Astrocyte (in vitro differentiated cells and primary cell): ENCODE results near the gene GPER1. TPM values are rescaled to one million over a fixed set of nuclear protein-coding genes. Genes with fewer than 3 reads are reported as not detected.

Experiments
- DNase-seq: peaks from one replicate; pipeline ENCODE4 v3.0.0-alpha.2; 2010; ENCODE audit warnings: low read depth
- FAIRE-seq: peaks from 2 replicates; lab custom pipeline; 2011; peaks lifted over from hg19 to GRCh38; lab: Jason Lieb, UNC
- H2AFZ ChIP-seq: 2 replicates; pipeline ENCODE4 v1.6.0; 2012; ENCODE audit warnings: low read depth, low read length, inconsistent platforms
- H3K27ac ChIP-seq: 2 replicates; pipeline ENCODE4 v1.5.1; 2011; ENCODE audit warnings: low read depth, low read length, inconsistent platforms
- H3K27me3 ChIP-seq: 2 replicates; pipeline ENCODE4 v1.6.0; 2011; ENCODE audit warnings: low read length, inconsistent platforms; ENCODE audit not compliant: insufficient read depth
- H3K36me3 ChIP-seq: 2 replicates; pipeline ENCODE4 v1.5.1; 2011; ENCODE audit warnings: low read length, inconsistent platforms; ENCODE audit not compliant: insufficient read depth
- H3K4me1 ChIP-seq: 2 replicates; pipeline ENCODE4 v1.5.1; 2011; ENCODE audit warnings: low read length, inconsistent platforms; ENCODE audit not compliant: insufficient read depth
- H3K4me2 ChIP-seq: 2 replicates; pipeline ENCODE4 v1.6.0; 2012; ENCODE audit warnings: low read length, inconsistent platforms
- H3K4me3 ChIP-seq: 2 replicates; pipeline ENCODE4 v1.5.1; 2011; ENCODE audit warnings: low read depth, mild to moderate bottlenecking, low read length, inconsistent platforms; ENCODE audit not compliant: insufficient read depth
- H3K79me2 ChIP-seq: 2 replicates; pipeline ENCODE4 v1.6.0; 2012; ENCODE audit warnings: mild to moderate bottlenecking, low read length, inconsistent platforms; ENCODE audit not compliant: insufficient read depth
- H3K9ac ChIP-seq: 2 replicates; pipeline ENCODE4 v1.6.0; 2012; ENCODE audit warnings: mild to moderate bottlenecking, low read length, inconsistent platforms
- H3K9me3 ChIP-seq: 2 replicates; pipeline ENCODE4 v1.5.1; 2012; ENCODE audit warnings: low read depth, mild to moderate bottlenecking, low read length, inconsistent platforms; ENCODE audit not compliant: insufficient read depth
- H4K20me1 ChIP-seq: 2 replicates; pipeline ENCODE4 v1.6.0; 2012; ENCODE audit warnings: low read length, inconsistent platforms; ENCODE audit not compliant: insufficient read depth
- H3K27ac Mint-ChIP-seq: one replicate; pipeline ENCODE4 v1.8.0; 2021; ENCODE audit warnings: mild to moderate bottlenecking, mixed read lengths; ENCODE audit not compliant: unreplicated experiment
- H3K27me3 Mint-ChIP-seq: one replicate; pipeline ENCODE4 v1.8.0; 2021; ENCODE audit warnings: low read depth, mixed read lengths; ENCODE audit not compliant: unreplicated experiment
- H3K36me3 Mint-ChIP-seq: one replicate; pipeline ENCODE4 v1.8.0; 2021; ENCODE audit warnings: low read depth, mixed read lengths; ENCODE audit not compliant: unreplicated experiment
- H3K4me1 Mint-ChIP-seq: one replicate; pipeline ENCODE4 v1.8.0; 2021; ENCODE audit warnings: low read depth, mixed read lengths; ENCODE audit not compliant: unreplicated experiment
- H3K4me3 Mint-ChIP-seq: one replicate; pipeline ENCODE4 v1.8.0; 2021; ENCODE audit warnings: mild to moderate bottlenecking, moderate library complexity, mixed read lengths; ENCODE audit not compliant: unreplicated experiment
- H3K9me3 Mint-ChIP-seq: one replicate; pipeline ENCODE4 v1.8.0; 2021; ENCODE audit warnings: mild to moderate bottlenecking, mixed read lengths; ENCODE audit not compliant: unreplicated experiment
- EZH2 ChIP-seq: IDR thresholded peaks from 2 replicates; pipeline ENCODE4 v1.6.1; 2012; ENCODE audit warnings: mild to moderate bottlenecking, low read length, inconsistent platforms; ENCODE audit not compliant: insufficient read depth
- total RNA-seq: library from RNA; stranded (reverse); gene quantifications from 2 replicates; pipeline ENCODE4 v1.2.1, GENCODE V29; 2021
- TF ChIP-seq, protein P1 (sequence below): IDR thresholded peaks from 2 replicates; pipeline ENCODE4 v1.5.1; 2011; ENCODE audit warnings: low read depth, mild to moderate bottlenecking, inconsistent platforms, low read length, moderate library complexity; ENCODE audit not compliant: insufficient read depth

Gene GPER1
- total RNA-seq, 1 donor from 2014 or later = 17.4 TPM

DNA sequence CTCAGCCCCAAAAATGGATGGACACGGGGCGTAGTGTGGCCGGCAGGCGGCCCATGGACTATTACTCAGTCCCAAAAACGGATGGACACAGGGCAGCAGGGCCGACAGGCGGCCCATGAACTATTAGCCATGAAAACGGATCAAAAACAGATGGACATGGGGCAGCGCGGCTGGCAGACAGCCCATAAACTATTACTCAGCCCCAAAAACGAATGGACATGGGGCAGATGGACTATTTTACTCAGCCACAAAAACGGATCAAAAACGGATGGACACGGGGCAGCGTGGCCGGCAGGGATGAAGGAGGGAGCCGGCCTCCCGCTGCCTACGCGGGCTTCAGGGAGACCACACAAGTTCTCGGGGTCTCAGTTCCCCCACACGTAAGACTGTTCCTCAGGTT, 32.9 kb downstream of the GPER1 start:
- Mint-ChIP-seq H3K4me3 (no peak overlapping the region), H3K4me1 (peaks cover 14% of the 10 kb centered on the region), H3K36me3 (peaks cover 12% of the 10 kb centered on the region), H3K9me3 (no peaks in the 10 kb centered on the region), H3K27me3 (no peaks in the 10 kb centered on the region), H3K27ac (no peak overlapping the region)
- TF ChIP-seq, protein P1, sequence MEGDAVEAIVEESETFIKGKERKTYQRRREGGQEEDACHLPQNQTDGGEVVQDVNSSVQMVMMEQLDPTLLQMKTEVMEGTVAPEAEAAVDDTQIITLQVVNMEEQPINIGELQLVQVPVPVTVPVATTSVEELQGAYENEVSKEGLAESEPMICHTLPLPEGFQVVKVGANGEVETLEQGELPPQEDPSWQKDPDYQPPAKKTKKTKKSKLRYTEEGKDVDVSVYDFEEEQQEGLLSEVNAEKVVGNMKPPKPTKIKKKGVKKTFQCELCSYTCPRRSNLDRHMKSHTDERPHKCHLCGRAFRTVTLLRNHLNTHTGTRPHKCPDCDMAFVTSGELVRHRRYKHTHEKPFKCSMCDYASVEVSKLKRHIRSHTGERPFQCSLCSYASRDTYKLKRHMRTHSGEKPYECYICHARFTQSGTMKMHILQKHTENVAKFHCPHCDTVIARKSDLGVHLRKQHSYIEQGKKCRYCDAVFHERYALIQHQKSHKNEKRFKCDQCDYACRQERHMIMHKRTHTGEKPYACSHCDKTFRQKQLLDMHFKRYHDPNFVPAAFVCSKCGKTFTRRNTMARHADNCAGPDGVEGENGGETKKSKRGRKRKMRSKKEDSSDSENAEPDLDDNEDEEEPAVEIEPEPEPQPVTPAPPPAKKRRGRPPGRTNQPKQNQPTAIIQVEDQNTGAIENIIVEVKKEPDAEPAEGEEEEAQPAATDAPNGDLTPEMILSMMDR = no peak
- no peak for TF ChIP-seq EZH2
- no peaks in the 10 kb centered on the region for H3K27me3 ChIP-seq
- H4K20me1 ChIP-seq = peaks cover 56% of the 10 kb centered on the region
- no peak overlapping the region for H3K4me2 ChIP-seq
- no peak overlapping the region for H3K27ac ChIP-seq
- no peak overlapping the region for H3K4me3 ChIP-seq
- peaks cover 20% of the 10 kb centered on the region for H3K4me1 ChIP-seq
- FAIRE-seq = no peak
- H3K9me3 ChIP-seq = no peaks in the 10 kb centered on the region
- H3K9ac ChIP-seq = no peak overlapping the region
- no peak for DNase-seq
- no peak overlapping the region for H2AFZ ChIP-seq
- peaks cover 24% of the 10 kb centered on the region for H3K79me2 ChIP-seq
- no peaks in the 10 kb centered on the region for H3K36me3 ChIP-seq

DNA sequence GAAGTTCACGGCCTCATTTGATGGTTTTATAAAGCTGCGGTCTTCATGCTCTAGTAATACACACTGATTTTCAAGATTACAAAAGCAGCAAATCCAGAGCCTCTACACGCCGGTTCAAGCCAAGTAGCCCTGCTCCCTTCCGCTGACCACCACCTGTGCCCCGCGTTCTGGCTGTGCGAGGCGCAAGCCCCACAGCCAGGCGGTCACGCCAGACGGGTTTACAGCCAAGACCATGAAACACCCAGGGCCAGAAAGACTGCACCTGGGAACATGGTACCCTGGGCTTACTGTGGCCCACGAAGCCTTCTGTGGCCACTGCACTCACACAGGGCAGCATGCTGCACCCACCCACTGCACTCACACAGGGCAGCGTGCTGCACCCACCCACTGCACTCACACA, 33.6 kb downstream of the GPER1 start:
- Mint-ChIP-seq H3K36me3 (peaks cover 9% of the 10 kb centered on the region), H3K27me3 (no peaks in the 10 kb centered on the region), H3K27ac (no peak overlapping the region), H3K4me3 (no peak overlapping the region), H3K4me1 (peaks cover 14% of the 10 kb centered on the region), H3K9me3 (no peaks in the 10 kb centered on the region)
- Histone ChIP-seq H3K4me3 (no peak overlapping the region), H4K20me1 (peaks cover 51% of the 10 kb centered on the region), H3K27ac (no peak overlapping the region), H2AFZ (no peak overlapping the region), H3K36me3 (peaks cover 1% of the 10 kb centered on the region), H3K27me3 (no peaks in the 10 kb centered on the region), H3K9me3 (no peaks in the 10 kb centered on the region), H3K9ac (no peak overlapping the region), H3K79me2 (peaks cover 24% of the 10 kb centered on the region), H3K4me1 (peaks cover 20% of the 10 kb centered on the region), H3K4me2 (no peak overlapping the region)
- TF ChIP-seq, protein P1 = no peak
- TF ChIP-seq EZH2 = no peak
- DNase-seq = no peak
- FAIRE-seq = no peak

DNA sequence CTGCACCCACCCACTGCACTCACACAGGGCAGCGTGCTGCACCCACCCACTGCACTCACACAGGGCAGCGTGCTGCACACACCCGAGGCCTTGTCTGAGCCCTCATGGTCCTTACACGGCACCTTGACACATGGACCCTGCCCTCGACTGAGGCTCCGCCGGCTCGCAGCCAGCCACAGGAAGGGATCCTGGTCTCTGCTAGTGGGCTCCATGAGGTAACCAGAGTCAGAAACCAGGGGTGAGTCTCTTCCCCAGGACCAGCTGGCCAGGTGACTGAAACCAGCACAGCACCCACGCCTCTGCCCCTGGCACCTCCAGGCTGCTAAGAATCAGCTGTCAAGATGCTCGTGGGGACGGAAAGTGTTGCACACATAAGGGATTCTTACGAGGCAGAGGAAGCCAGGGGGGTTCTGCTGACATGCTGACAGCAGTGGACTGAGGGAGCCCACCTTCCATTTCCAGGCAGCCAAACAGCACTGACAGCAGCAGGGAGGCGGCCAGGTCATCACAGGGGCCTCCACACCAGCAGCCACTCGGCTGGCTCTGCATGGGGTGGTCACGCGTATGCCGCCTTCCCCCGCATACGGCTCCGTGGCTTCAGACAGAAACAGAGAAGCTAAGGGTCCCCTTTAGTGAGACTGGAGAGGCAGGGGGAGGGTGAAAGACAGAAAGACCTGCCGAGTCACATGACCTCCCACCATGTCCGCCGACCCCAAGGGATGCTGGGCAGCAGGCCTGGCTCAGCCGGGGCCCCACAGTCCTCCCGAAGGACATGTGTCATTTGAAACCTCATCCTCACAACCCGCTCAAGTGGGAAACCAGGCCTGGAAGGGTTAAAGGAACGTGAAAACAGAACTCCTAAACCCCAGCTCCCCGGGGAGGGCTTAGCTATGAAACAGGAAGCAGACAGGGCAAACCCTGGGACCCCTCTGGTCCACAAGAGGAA, 34.2 kb downstream of the GPER1 start:
- Histone ChIP-seq H3K4me3 (no peak overlapping the region), H3K4me1 (peaks cover 20% of the 10 kb centered on the region), H3K9ac (no peak overlapping the region), H4K20me1 (peaks cover 51% of the 10 kb centered on the region), H3K36me3 (peaks cover 5% of the 10 kb centered on the region), H3K27ac (no peak overlapping the region), H2AFZ (no peak overlapping the region), H3K27me3 (no peaks in the 10 kb centered on the region), H3K4me2 (no peak overlapping the region), H3K9me3 (no peaks in the 10 kb centered on the region), H3K79me2 (peaks cover 24% of the 10 kb centered on the region)
- H3K4me1 Mint-ChIP-seq = peaks cover 14% of the 10 kb centered on the region
- no peak for FAIRE-seq
- TF ChIP-seq EZH2 = no peak
- TF ChIP-seq, protein P1 = no peak
- H3K27me3 Mint-ChIP-seq = no peaks in the 10 kb centered on the region
- peaks cover 14% of the 10 kb centered on the region for H3K36me3 Mint-ChIP-seq
- H3K4me3 Mint-ChIP-seq = no peak overlapping the region
- no peaks in the 10 kb centered on the region for H3K9me3 Mint-ChIP-seq
- DNase-seq = no peak
- H3K27ac Mint-ChIP-seq = no peak overlapping the region
